Nephron progenitor cell (in vitro differentiated cells): ENCODE measurements around the gene POLG.

Experiments
- DNase-seq: peaks from one replicate; pipeline ENCODE4 v3.0.0; 2021
- H3K27ac Mint-ChIP-seq: 2 replicates; pipeline ENCODE4 v1.8.0; 2021; ENCODE audit warnings: mild to moderate bottlenecking, moderate library complexity, mixed read lengths
- H3K27me3 Mint-ChIP-seq: 2 replicates; pipeline ENCODE4 v1.8.0; 2021; ENCODE audit warnings: mild to moderate bottlenecking, low read depth, mixed read lengths; ENCODE audit not compliant: poor library complexity
- H3K36me3 Mint-ChIP-seq: 2 replicates; pipeline ENCODE4 v1.8.0; 2021; ENCODE audit warnings: low read depth, mixed read lengths
- H3K4me1 Mint-ChIP-seq: 2 replicates; pipeline ENCODE4 v1.8.0; 2021; ENCODE audit warnings: mixed read lengths
- H3K4me3 Mint-ChIP-seq: 2 replicates; pipeline ENCODE4 v1.8.0; 2021; ENCODE audit warnings: mild to moderate bottlenecking, moderate library complexity, mixed read lengths
- H3K9me3 Mint-ChIP-seq: 2 replicates; pipeline ENCODE4 v1.8.0; 2021; ENCODE audit warnings: mild to moderate bottlenecking, moderate library complexity, mixed read lengths
- TF ChIP-seq, protein P1 (sequence below): fragments of 200-600 bp; sonication (generic); IDR thresholded peaks from 2 replicates; pipeline ENCODE4 v1.5.0; 2021; ENCODE audit warnings: antibody characterized with exemption

POLG gene

DNA sequence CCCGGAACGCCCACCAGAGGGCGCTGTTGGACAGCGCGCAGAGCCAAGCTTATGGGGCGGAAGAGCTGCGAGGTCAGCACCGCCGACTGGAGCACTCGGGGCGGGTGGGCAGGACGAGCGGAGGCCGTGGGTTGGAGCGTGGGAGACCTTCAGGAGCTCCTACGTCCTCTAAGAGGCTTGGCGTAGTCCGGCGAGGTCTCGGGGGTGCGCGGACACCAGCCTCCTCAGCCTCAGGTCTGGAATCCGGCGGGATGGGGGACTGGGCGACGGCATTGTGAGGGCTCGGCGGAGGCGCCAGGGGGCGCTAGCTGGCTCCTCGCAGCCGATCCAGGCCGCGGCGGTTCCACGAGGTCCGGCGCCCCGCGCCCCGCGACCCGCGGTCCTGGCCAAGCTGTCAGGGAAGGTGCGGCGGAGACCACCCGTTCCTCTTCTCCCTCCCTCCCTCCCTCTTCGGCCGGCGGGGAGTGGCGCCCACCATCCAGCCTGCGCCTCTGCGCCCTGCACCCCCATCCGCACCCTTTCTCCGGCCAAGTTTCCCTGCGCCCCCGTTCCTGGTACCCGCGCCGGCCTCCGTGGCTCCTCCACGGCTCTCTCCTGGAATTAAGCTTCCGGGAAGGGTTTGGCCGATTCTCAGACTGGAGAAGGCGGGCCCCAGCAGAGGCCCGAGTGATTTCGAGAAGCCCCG, 24.3 kb upstream of the POLG start:
- Mint-ChIP-seq H3K27ac (no peak overlapping the region), H3K4me1 (no peaks in the 10 kb centered on the region), H3K36me3 (no peaks in the 10 kb centered on the region), H3K9me3 (no peaks in the 10 kb centered on the region), H3K4me3 (peak overlapping the region; percentile 69), H3K27me3 (peaks cover 98% of the 10 kb centered on the region)
- peak; percentile 85 for DNase-seq
- TF ChIP-seq, protein P1, sequence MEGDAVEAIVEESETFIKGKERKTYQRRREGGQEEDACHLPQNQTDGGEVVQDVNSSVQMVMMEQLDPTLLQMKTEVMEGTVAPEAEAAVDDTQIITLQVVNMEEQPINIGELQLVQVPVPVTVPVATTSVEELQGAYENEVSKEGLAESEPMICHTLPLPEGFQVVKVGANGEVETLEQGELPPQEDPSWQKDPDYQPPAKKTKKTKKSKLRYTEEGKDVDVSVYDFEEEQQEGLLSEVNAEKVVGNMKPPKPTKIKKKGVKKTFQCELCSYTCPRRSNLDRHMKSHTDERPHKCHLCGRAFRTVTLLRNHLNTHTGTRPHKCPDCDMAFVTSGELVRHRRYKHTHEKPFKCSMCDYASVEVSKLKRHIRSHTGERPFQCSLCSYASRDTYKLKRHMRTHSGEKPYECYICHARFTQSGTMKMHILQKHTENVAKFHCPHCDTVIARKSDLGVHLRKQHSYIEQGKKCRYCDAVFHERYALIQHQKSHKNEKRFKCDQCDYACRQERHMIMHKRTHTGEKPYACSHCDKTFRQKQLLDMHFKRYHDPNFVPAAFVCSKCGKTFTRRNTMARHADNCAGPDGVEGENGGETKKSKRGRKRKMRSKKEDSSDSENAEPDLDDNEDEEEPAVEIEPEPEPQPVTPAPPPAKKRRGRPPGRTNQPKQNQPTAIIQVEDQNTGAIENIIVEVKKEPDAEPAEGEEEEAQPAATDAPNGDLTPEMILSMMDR: peak; percentile 98

- Mint-ChIP-seq H3K9me3 (no peaks in the 10 kb centered on the region), H3K27me3 (peaks cover 98% of the 10 kb centered on the region), H3K4me3 (peak overlapping the region; percentile 49), H3K36me3 (no peaks in the 10 kb centered on the region), H3K4me1 (no peaks in the 10 kb centered on the region), H3K27ac (no peak overlapping the region)
- TF ChIP-seq, protein P1: no peak
- DNase-seq: no peak
Measured at GRCh38 chr15:89358435-89358754, 23.8 kb upstream of the POLG start.

DNA sequence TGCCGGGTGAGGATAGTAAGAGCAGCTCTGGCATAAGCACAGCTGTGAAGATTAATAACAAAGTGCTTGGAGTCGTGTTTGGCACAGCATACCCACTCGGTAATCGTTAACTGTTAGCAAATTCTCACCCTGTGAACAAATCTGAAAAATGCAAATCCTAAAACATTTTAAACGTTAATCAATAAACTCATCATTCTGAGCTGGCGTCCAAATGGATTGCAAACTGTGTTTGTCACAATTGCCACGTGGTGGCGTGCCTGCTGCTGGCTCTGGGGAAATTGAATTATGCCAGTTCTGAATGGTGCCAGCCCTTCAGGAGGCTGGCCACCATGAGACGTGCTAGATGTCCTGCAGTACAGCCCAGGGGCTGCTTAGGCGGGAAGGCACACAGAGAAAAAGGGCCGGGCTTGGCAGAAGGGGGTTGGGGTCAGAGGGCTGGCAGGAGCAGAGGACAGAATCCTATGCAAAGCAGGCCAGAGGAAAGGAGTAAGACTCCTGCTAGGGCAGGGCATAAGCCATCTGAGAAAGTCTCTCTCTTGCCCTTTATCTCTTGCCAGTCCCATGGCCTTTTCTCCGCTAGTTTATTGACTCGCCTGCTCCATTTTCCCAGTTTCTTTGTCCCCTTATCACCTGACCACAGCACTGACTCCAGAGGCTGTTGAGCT, 22.1 kb upstream of the POLG start:
- no peak for DNase-seq
- Mint-ChIP-seq H3K27me3 (peaks cover 100% of the 10 kb centered on the region), H3K4me1 (no peaks in the 10 kb centered on the region), H3K27ac (no peak overlapping the region), H3K36me3 (no peaks in the 10 kb centered on the region), H3K9me3 (no peaks in the 10 kb centered on the region), H3K4me3 (no peak overlapping the region)
- TF ChIP-seq, protein P1: peak; percentile 33

- H3K27me3 Mint-ChIP-seq: peaks cover 98% of the 10 kb centered on the region
- H3K36me3 Mint-ChIP-seq: no peaks in the 10 kb centered on the region
- no peaks in the 10 kb centered on the region for H3K4me1 Mint-ChIP-seq
Measured at GRCh38 chr15:89353991-89354390, 19.4 kb upstream of the POLG start.

GRCh38 chr15:89352476-89352875, 17.9 kb upstream of the POLG start:
- no peaks in the 10 kb centered on the region for H3K36me3 Mint-ChIP-seq
- no peaks in the 10 kb centered on the region for H3K4me1 Mint-ChIP-seq

More at GRCh38 chr15:89353991-89354390, 19.4 kb upstream of the POLG start:
- H3K4me3 Mint-ChIP-seq: no peak overlapping the region
- TF ChIP-seq, protein P1: no peak
- no peak for DNase-seq
- no peak overlapping the region for H3K27ac Mint-ChIP-seq
- no peaks in the 10 kb centered on the region for H3K9me3 Mint-ChIP-seq

More at GRCh38 chr15:89352476-89352875, 17.9 kb upstream of the POLG start:
- TF ChIP-seq, protein P1: no peak
- H3K4me3 Mint-ChIP-seq: no peak overlapping the region
- H3K9me3 Mint-ChIP-seq: no peaks in the 10 kb centered on the region
- no peak overlapping the region for H3K27ac Mint-ChIP-seq
- DNase-seq: no peak
- H3K27me3 Mint-ChIP-seq: peaks cover 94% of the 10 kb centered on the region
